Heart left ventricle (tissue), 16 donors: ENCODE data around the gene C2orf92. TPM values are rescaled to one million over a fixed set of nuclear protein-coding genes. Genes with fewer than 3 reads are reported as not detected.

Experiments
- ATAC-seq, 4 donors: fragments of 200-7000 bp; cut with Tn5 transposase; one replicate each; pipeline ENCODE4 v1.9.1; 2020 to 2022; ENCODE audit warnings: moderate library complexity in 4 of 4, mild to moderate bottlenecking in 3 of 4, moderate number of reproducible peaks in 1 of 4
- DNase-seq, 5 donors: peaks; one replicate each; pipeline ENCODE4 v3.0.0-alpha.2; 2020
- H3K27ac ChIP-seq, 12 donors: fragments of 200-600 bp; sonication (generic) in 4 of 12; one replicate each; pipeline versions ENCODE4 v1.5.0 to v1.8.0; 2016 to 2022; ENCODE audit warnings: mild to moderate bottlenecking in 2 of 12
- H3K27me3 ChIP-seq, 9 donors: fragments of 200-600 bp; sonication (generic) in 2 of 9; one replicate each; pipeline versions ENCODE4 v1.5.1 to v1.8.0; 2016 to 2022; ENCODE audit warnings: mild to moderate bottlenecking in 3 of 9
- H3K36me3 ChIP-seq, 9 donors: fragments of 200-600 bp; sonication (generic) in 2 of 9; one replicate each; pipeline versions ENCODE4 v1.5.0 to v1.8.0; 2018 to 2022; ENCODE audit warnings: mild to moderate bottlenecking in 2 of 9
- H3K4me1 ChIP-seq, 12 donors: fragments of 200-600 bp; sonication (generic) in 4 of 12; one replicate each; pipeline versions ENCODE4 v1.5.0 to v1.8.0; 2016 to 2022; ENCODE audit warnings: mild to moderate bottlenecking in 3 of 12
- H3K4me3 ChIP-seq, 12 donors: fragments of 200-600 bp; sonication (generic) in 4 of 12; one replicate each; pipeline versions ENCODE4 v1.5.0 to v1.8.0; 2017 to 2022; ENCODE audit warnings: mild to moderate bottlenecking in 9 of 12, moderate library complexity in 4 of 12
- H3K9me3 ChIP-seq, 12 donors: fragments of 200-600 bp; sonication (generic) in 4 of 12; one replicate each; pipeline versions ENCODE4 v1.5.0 to v1.8.0; 2016 to 2022; ENCODE audit warnings: mild to moderate bottlenecking in 1 of 12
- POLR2A ChIP-seq, 2 donors: fragments of 450-650 bp; IDR thresholded peaks; one replicate each; pipeline ENCODE4 v1.6.1; 2017; ENCODE audit warnings: antibody characterized with exemption in 2 of 2, mild to moderate bottlenecking in 2 of 2, moderate library complexity in 2 of 2
- WGBS, 4 donors: extraction: QIAGEN DNeasy Blood & Tissue Kit in 2 of 4; methylation state at CpG; one replicate each; pipeline versions ENCODE4 v1.1.5 to v1.1.7; 2013 to 2018; 5-methylcytosine and 5-hydroxymethylcytosine counted together
- intact Hi-C, 10 donors: fragments of 100-400 bp; cut with DNase I; formaldehyde crosslinking; loops; one replicate each; pipeline versions ENCODE4 v1.11.1 to v1.14.2; 2022
- polyA plus RNA-seq, 2 donors: library from polyadenylated mRNA; stranded (reverse); fragments of 200-250 nt; gene quantifications; one replicate each; pipeline ENCODE4 v1.2.3, GENCODE V29; 2013
- total RNA-seq, 9 donors: library from RNA; depleted of rRNA in 2 of 9; stranded (reverse); fragments of >200 nt in 2 of 9; fragmentation: NEBNext Ultra II Directional in 3 of 9; extraction: Animal tissue kit (Norgen Biotek cat#: 25700) in 3 of 9; gene quantifications; one replicate each; pipeline versions ENCODE4 v1.1.0 to v1.2.4, GENCODE V29; 2016 to 2023
- TF ChIP-seq, protein P1 (sequence below), 12 donors: fragments of 200-600 bp; sonication (generic) in 4 of 12; IDR thresholded peaks; one replicate each; pipeline versions ENCODE4 v1.5.0 to v1.8.0; 2018 to 2022; ENCODE audit warnings: antibody characterized with exemption in 12 of 12, mild to moderate bottlenecking in 5 of 12
- donor health status: ischemic (EF 13 %, LVEDD 7.1; RV severe dilation, severe dysfunction).
- donor health status: healthy with polysubstance abuse.
- donor health status: DM: no; HTN: yes; CAD: no.
- donor health status: DM: no; HTN: no; CAD: no.
- donor health status: ischemic (EF 25% LVEDD 6.9; RV normal size, moderate dysfunction).
- donor health status: ischemic (EF 25% LVEDD 5.7; RV mildly dilated, moderate dysfunction).
- donor health status: healthy.
- donor health status: DM: yes; HTN: yes; CAD: no.
- donor health status: ischemic (EF 35%, LVEDD 5.7; RV mildly dilated, moderate dysfunction).
- donor health status: nonischemic (EF 11% LVEDD 7.7; RV severe dilation, severe dysfunction).
- donor health status: DM: yes; HTN: yes; CAD: no.
- donor health status: PGD.
- donor health status: ischemic (EF 29% LVEDD 5.4; RV normal size, mild dysfunction).
- donor health status: nonischemic (EF 23%, LVEDD 6.1; RV moderate dilation, normal function).

Gene C2orf92
- total and polyA plus RNA-seq, 11 donors = 0.89 to 11.0 (median 2.4) TPM

DNA sequence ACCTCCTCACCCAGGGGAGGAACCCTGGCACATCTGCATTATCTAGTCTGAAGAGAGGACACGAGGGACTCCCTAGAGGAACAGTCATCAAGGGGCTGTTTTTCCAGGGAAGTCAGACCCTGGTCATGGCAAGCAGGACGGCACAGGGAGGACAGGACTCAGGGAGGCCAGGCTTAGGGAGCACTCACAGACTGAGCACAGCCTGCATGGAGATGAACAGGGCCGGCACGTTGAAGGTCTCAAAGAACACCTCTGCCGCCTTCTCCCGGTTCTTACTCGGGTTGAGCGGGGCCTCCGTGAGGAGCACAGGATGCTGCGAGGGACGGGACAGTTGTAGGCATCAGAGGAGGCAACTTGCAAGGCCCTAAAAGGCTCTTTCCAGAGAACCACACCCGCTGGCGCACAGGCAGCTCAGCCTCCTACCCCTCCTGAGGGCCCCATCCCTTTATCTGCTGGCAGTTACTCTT, 10.8 kb upstream of the C2orf92 start:
- TF ChIP-seq, protein P1, sequence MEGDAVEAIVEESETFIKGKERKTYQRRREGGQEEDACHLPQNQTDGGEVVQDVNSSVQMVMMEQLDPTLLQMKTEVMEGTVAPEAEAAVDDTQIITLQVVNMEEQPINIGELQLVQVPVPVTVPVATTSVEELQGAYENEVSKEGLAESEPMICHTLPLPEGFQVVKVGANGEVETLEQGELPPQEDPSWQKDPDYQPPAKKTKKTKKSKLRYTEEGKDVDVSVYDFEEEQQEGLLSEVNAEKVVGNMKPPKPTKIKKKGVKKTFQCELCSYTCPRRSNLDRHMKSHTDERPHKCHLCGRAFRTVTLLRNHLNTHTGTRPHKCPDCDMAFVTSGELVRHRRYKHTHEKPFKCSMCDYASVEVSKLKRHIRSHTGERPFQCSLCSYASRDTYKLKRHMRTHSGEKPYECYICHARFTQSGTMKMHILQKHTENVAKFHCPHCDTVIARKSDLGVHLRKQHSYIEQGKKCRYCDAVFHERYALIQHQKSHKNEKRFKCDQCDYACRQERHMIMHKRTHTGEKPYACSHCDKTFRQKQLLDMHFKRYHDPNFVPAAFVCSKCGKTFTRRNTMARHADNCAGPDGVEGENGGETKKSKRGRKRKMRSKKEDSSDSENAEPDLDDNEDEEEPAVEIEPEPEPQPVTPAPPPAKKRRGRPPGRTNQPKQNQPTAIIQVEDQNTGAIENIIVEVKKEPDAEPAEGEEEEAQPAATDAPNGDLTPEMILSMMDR (IDR thresholded peaks at IDR 0.05) = no peak
- TF ChIP-seq POLR2A (IDR thresholded peaks at IDR 0.05) = no peak
- no peak for DNase-seq
- Histone ChIP-seq H3K4me1 (peaks cover 4 to 31% (median 25%) of the 10 kb centered on the region in 12 donors), H3K4me3 (no peak overlapping the region), H3K27ac (no peak overlapping the region), H3K36me3 (peaks cover 0 to 57% (median 46%) of the 10 kb centered on the region in 9 donors), H3K27me3 (no peaks in the 10 kb centered on the region), H3K9me3 (peaks cover 0 to 12% (median 0%) of the 10 kb centered on the region in 12 donors)
- intact Hi-C loops = no loop called here
- WGBS, 4 donors = 82 to 89% (median 88%) methylated on average over 13 of the region's 13 CpGs
- ATAC-seq = no peak

DNA sequence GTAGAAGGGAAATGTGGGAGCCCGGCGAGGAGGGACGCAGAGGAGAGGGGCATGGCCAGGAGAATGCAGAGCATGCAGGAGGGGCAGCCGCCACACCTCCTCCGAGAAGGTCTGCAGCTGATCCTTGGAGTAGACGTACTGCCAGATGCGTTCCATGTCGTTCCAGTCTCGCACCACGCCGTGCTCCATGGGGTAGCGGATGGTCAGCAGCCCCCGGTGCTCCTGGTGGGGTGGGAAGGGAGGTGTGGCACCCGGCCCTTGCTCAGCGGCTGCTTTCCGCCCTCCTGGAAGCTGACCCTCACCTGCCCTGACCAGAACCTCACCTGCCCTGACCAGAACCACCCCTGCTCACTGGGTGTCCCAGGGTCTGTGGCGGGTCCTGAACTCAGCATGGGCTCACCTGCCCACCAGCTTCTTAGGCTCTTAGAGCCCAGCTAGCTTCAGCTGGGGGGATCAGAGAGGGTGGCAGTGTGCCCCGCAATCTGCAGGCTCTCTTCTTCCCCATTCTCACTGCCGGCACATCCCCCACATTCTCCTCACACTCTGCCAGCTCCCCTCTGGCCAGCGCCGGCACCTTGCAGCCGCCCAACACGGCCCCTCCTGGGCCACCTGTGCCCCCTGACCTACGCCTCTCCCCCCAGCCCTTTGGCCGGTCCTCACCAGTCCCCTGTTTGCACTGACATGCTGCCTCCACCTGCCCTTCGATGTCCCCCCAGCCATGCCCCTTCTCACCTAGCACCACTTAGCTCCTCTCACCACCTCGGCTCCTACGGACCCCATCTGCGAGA, 10.1 kb upstream of the C2orf92 start:
- Histone ChIP-seq H3K36me3 (peaks cover 0 to 52% (median 42%) of the 10 kb centered on the region in 9 donors), H3K4me1 (peaks cover 4 to 31% (median 25%) of the 10 kb centered on the region in 12 donors), H3K4me3 (no peak overlapping the region), H3K27ac (no peak overlapping the region), H3K9me3 (peaks cover 0 to 5% (median 0%) of the 10 kb centered on the region in 12 donors), H3K27me3 (no peaks in the 10 kb centered on the region)
- intact Hi-C loops = no loop called here
- ATAC-seq = no peak
- DNase-seq = peak in 1 of 5 donors; percentile 49
- TF ChIP-seq, protein P1 (IDR thresholded peaks at IDR 0.05) = no peak
- TF ChIP-seq POLR2A (IDR thresholded peaks at IDR 0.05) = no peak
- 91 to 94% (median 92%) methylated on average over 28 to 29 of the region's 29 CpGs for WGBS, 4 donors

GRCh38 chr2:97660044-97660774, 9.3 kb upstream of the C2orf92 start:
- Histone ChIP-seq H3K27me3 (no peaks in the 10 kb centered on the region), H3K4me3 (no peak overlapping the region), H3K4me1 (peaks cover 4 to 38% (median 29%) of the 10 kb centered on the region in 12 donors), H3K9me3 (no peaks in the 10 kb centered on the region), H3K27ac (no peak overlapping the region), H3K36me3 (peaks cover 0 to 48% (median 41%) of the 10 kb centered on the region in 9 donors)
- no peak for DNase-seq
- no peak for ATAC-seq
- intact Hi-C loops = no loop called here
- WGBS, 4 donors = 91 to 97% (median 96%) methylated on average over 18 to 20 of the region's 20 CpGs
- no peak for TF ChIP-seq POLR2A (IDR thresholded peaks at IDR 0.05)
- TF ChIP-seq, protein P1 (IDR thresholded peaks at IDR 0.05) = no peak
